Measurements from ENCODE around the gene FSCN2.
"Not testable (repeated sequence)": the region's sequence is repeated elsewhere in the genome, so short reads cannot be mapped to it uniquely, and the experiment has no call there.

Gene FSCN2

DNA sequence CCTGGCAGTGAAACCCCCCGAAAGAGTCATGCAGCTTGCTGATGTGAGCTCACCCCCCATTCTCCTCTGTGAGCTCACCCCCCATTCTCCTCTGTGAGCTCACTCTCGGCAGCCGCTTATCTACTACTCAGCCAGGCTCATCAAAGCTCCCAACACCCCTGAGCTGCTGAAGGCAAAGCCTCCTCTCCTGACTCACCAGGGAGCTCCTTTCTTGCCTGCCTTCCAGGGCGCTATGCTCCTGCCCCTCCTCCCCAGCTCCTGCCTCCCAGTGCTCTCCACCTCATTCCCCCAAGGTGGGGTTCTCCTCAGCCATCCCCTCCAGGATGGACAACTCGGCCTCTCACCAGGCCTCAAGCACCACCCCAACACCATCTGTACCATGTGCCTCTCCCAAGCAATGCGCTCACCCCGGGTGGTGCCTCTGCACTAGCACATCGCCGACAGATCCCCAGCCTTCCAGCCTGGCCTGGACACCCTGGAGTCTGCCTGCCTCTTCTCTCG lies 51.7 kb downstream of the FSCN2 start:
- DNase-seq (ENCODE audit: low read depth) = peak; percentile 89

- DNase-seq (ENCODE audit: low read depth) = no peak
These were observed 52.3 kb downstream of the FSCN2 start for GRCh38 chr17:81580481-81580880.

- no peak for DNase-seq (ENCODE audit: low read depth)
These were observed 53.6 kb downstream of the FSCN2 start for GRCh38 chr17:81581758-81582157.

DNA sequence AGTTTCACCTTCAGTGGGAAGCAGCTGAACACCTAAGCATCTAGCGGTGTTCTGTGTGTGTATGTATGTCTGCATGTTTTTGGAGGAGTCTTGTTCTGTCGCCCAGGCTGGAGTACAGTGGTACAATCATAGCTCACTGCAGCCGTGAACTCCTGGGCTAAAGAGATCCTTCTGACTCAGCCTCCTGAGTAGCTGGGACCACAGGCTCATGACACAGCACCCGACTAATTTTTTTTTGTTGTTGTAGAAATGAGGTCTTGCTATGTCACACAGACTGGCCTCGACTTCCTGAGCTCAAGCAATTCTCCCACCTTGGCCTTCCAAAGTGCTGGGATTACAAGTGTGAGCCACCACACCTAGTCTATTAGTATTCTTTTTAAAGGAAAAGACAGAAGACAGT lies 54.2 kb downstream of the FSCN2 start:
- DNase-seq (ENCODE audit: low read depth) = peak; percentile 68

GRCh38 chr17:81582749-81583148 lies 54.6 kb downstream of the FSCN2 start:
- DNase-seq (ENCODE audit: low read depth) = no peak

DNA sequence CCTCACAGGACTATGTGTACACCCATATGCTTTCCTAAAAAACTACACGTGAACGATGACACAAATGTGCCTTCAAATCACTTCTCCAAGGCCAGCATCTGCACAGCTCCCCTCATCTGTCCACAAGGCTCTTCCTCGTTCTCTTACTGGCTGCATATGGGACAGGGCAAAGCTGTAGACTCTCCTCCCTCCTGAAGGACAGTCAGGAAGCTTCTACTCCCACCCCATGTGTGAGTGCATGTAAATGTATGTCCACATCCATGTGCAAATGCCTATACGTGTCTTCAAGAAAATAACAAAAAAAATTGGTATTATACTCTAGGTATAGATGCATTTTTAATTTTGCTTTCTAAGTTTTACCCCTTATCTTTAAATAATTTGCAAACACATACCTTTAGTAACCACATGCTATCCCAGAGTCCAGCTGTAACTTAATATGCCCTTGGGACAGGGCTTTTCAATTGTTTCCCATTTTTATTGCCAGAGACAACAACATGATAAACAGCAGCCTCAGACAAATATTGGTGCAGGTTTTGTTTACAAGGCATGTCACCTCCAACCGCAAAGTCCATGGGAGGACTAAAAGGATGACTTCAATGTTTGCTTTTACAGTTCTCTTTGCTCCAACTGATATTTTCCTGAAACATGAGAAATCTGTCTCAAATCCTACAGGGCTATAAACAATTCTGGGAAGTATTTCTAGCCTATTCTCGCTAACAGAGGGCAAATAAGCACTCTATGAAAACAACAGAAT lies 55.6 kb downstream of the FSCN2 start:
- no peak for DNase-seq (ENCODE audit: low read depth)

DNA sequence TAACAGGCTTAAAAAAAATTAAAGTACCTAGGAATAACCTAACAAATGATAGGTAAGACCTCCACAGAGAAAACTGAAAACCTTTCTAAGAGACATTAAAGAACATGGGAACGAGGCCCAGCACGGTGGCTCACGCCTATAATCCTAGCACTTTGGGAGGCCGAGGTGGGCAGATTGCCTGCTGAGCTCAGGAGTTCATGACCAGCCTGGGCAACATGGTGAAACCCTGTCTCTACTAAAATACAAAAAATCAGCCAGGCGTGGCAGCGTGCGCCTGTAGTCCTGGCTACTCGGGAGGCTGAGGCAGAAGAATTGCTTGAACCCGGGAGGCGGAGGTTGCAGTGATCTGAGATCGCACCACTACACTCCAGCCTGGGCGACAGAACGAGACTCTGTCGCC lies 56.6 kb downstream of the FSCN2 start:
- DNase-seq (ENCODE audit: low read depth) = not testable (repeated sequence)

DNA sequence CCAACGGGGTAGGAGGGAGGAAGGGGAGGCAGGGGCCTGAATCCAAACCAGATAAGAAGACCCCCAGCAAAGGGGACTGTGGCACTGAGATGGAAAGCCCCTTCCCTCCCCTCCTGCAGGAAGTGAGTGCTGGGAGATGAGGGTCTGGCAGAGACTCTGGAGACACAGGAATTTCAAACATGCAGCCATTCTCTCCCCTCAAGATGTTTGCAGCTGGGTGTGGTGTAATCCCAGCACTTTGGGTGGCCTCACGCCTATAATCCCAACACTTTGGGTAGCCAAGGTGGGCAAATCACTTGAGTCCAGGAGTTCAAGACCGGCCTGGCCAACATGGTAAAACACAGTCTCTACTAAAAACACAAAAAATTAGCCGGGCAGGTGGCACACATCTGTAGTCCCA lies 57.9 kb downstream of the FSCN2 start:
- DNase-seq (ENCODE audit: low read depth) = no peak
